Measurements from ENCODE around the gene BBS9.

BBS9 gene

DNA sequence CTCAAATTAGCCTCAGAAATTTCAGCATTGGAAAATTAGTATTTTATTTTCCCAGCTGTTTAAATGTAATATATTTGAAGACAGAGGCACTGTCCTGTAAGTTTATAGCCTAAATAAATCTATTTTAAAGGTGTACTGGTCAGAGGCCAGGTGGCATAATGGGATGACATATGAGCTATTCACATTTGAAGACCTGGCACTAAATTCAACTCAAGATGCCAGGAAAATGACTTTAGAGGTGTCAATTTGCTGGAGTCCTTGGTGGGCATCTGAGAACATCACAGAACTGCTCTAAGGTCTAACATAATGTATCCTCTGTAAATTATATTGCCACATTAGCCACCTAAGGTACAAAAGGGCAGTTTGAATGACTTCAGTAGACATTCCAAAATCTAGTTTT, 427.1 kb downstream of the BBS9 start:
- H3K4me1 Mint-ChIP-seq = peaks cover 6% of the 10 kb centered on the region
- no peaks in the 10 kb centered on the region for H3K9me3 Mint-ChIP-seq
- H3K27ac Mint-ChIP-seq = no peak overlapping the region
- no peak overlapping the region for H3K4me3 Mint-ChIP-seq
- no peaks in the 10 kb centered on the region for H3K27me3 Mint-ChIP-seq (ENCODE audit: low read depth)
- no peak for TF ChIP-seq CTCF (IDR thresholded peaks at IDR 0.05; ENCODE audit: unreplicated experiment in 3 of 3)
- no peaks in the 10 kb centered on the region for H3K36me3 Mint-ChIP-seq (ENCODE audit: low read depth)

- H3K9me3 Mint-ChIP-seq = no peaks in the 10 kb centered on the region
- H3K36me3 Mint-ChIP-seq (ENCODE audit: low read depth) = no peaks in the 10 kb centered on the region
- no peaks in the 10 kb centered on the region for H3K27me3 Mint-ChIP-seq (ENCODE audit: low read depth)
- H3K27ac Mint-ChIP-seq = peak overlapping the region in 2 of 3 experiments; percentile 41 to 67
- H3K4me3 Mint-ChIP-seq = no peak overlapping the region
- TF ChIP-seq CTCF (IDR thresholded peaks at IDR 0.05; ENCODE audit: unreplicated experiment in 3 of 3) = no peak
- peaks cover 11% of the 10 kb centered on the region for H3K4me1 Mint-ChIP-seq
These were observed 429.4 kb downstream of the BBS9 start for GRCh38 chr7:33558549-33559323.

DNA sequence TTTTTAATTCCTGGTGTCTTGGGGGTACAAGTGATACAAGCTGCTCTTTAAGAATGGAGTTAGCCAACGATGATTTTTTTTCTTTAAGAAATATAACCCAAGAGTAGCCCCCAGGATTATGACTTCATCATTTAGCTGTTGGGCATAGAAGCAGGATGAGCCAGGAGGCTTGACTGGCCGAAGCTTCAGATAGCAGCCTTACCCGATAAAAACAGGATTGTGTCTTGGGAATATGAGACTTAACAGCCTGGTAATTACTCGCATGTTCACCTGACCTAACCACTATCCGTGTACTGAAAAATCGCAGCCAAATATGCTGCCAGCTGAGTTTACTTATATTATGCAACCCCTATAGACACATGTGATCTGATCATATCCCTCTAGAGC, 430.0 kb downstream of the BBS9 start:
- peaks cover 12% of the 10 kb centered on the region for H3K4me1 Mint-ChIP-seq

GRCh38 chr7:33562996-33563395, 433.6 kb downstream of the BBS9 start:
- no peaks in the 10 kb centered on the region for H3K9me3 Mint-ChIP-seq
- no peak for TF ChIP-seq CTCF (IDR thresholded peaks at IDR 0.05; ENCODE audit: unreplicated experiment in 3 of 3)
- peak overlapping the region in 1 of 3 experiments; percentile 63 for H3K27ac Mint-ChIP-seq
- no peaks in the 10 kb centered on the region for H3K36me3 Mint-ChIP-seq (ENCODE audit: low read depth)
- H3K4me1 Mint-ChIP-seq = peaks cover 15% of the 10 kb centered on the region
- no peaks in the 10 kb centered on the region for H3K27me3 Mint-ChIP-seq (ENCODE audit: low read depth)
- H3K4me3 Mint-ChIP-seq = no peak overlapping the region

More for the DNA sequence above, 430.0 kb downstream of the BBS9 start:
- no peaks in the 10 kb centered on the region for H3K9me3 Mint-ChIP-seq
- H3K4me3 Mint-ChIP-seq = no peak overlapping the region
- no peaks in the 10 kb centered on the region for H3K36me3 Mint-ChIP-seq (ENCODE audit: low read depth)
- TF ChIP-seq CTCF (IDR thresholded peaks at IDR 0.05; ENCODE audit: unreplicated experiment in 3 of 3) = no peak
- no peak overlapping the region for H3K27ac Mint-ChIP-seq
- H3K27me3 Mint-ChIP-seq (ENCODE audit: low read depth) = no peaks in the 10 kb centered on the region

GRCh38 chr7:33563651-33564050, 434.3 kb downstream of the BBS9 start:
- H3K27ac Mint-ChIP-seq = peak overlapping the region; percentile 24 to 63 (median 34)
- peaks cover 2% of the 10 kb centered on the region for H3K9me3 Mint-ChIP-seq
- TF ChIP-seq CTCF (IDR thresholded peaks at IDR 0.05; ENCODE audit: unreplicated experiment in 3 of 3) = no peak
- no peaks in the 10 kb centered on the region for H3K27me3 Mint-ChIP-seq (ENCODE audit: low read depth)
- no peak overlapping the region for H3K4me3 Mint-ChIP-seq
- H3K4me1 Mint-ChIP-seq = peaks cover 12% of the 10 kb centered on the region
- peaks cover 3% of the 10 kb centered on the region for H3K36me3 Mint-ChIP-seq (ENCODE audit: low read depth)

- Mint-ChIP-seq H3K27ac (peak overlapping the region in 2 of 3 experiments; percentile 29 to 71), H3K27me3 (ENCODE audit: low read depth) (no peaks in the 10 kb centered on the region), H3K9me3 (peaks cover 15% of the 10 kb centered on the region), H3K36me3 (ENCODE audit: low read depth) (peaks cover 7% of the 10 kb centered on the region), H3K4me1 (peaks cover 37% of the 10 kb centered on the region), H3K4me3 (no peak overlapping the region)
- no peak for TF ChIP-seq CTCF (IDR thresholded peaks at IDR 0.05; ENCODE audit: unreplicated experiment in 3 of 3)
These were observed 448.8 kb downstream of the BBS9 start for GRCh38 chr7:33578166-33578565.

All from nephron (organoid).